Measurements from ENCODE around the gene BDKRB2.

BDKRB2 gene

GRCh38 chr14:96252999-96253539 lies 48.4 kb downstream of the BDKRB2 start:
- DNase-seq: no peak

- DNase-seq: no peak
Measured at GRCh38 chr14:96254687-96255086, 50.0 kb downstream of the BDKRB2 start.

DNA sequence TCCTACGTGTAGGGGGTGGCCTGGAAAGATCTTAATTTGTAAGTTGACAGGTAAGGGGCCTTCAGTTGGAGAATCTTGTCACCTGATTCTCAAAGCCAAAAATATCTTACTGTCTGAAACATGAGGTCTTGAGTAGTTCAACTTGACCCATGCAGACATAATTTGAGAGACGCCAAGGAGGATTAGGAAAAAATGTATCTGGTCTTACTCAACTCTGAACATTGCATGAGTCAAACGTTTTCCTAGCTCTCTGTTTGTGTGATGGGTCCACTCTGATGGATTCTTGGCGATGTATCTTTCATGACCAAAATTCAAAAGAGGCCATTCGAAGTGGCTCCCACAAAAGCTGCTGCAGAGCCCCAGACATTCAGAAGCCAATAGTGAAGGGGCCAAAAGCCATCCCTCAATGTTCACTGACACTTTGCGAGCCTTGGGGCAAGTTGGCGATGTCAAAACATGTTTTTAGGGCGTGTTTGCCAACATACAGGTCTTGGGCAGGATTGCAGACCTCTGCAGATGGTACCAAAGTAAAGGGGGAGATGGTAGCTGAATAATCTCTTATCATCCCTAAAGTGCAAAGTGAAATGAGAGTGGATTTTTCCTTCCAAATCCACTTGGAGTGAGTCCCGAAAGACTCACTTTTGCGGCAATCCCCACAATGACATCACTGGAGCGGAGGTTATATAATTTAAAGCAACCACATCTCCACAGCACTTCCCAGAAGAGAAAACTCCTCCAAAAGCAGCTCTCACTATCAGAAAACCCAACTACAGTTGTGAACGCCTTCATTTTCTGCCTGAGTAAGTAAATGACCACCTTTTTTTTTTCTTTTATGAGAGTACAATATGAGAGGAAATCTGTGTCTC lies 51.1 kb downstream of the BDKRB2 start, which contains the start of gene BDKRB1:
Gene BDKRB1, plus strand, starts transcription at position 710 of the 866 bp plus-strand sequence. CDS start 7,473 bp downstream, outside the sequence.
- DNase-seq: no peak

DNA sequence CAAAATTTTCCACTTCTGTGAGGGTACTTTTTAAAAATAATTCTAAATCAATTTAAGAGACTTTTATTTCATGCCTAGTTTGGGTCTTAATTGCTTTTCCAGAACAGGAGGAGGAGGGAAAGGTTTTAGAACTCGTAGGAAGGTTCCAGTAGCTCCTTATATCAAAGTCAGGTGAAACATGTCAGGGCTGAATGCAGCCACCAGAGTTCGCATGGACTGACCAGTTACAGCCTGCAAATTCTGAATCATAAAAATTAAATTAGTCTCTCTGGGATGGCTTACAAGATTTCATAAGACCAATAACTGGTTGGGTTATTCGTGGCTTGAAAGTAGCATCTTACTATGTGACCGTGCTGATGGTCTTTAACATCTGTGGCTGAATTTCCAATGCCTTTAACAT lies 51.8 kb downstream of the BDKRB2 start:
- DNase-seq: no peak

GRCh38 chr14:96257056-96257455 lies 52.4 kb downstream of the BDKRB2 start:
- DNase-seq: no peak

DNA sequence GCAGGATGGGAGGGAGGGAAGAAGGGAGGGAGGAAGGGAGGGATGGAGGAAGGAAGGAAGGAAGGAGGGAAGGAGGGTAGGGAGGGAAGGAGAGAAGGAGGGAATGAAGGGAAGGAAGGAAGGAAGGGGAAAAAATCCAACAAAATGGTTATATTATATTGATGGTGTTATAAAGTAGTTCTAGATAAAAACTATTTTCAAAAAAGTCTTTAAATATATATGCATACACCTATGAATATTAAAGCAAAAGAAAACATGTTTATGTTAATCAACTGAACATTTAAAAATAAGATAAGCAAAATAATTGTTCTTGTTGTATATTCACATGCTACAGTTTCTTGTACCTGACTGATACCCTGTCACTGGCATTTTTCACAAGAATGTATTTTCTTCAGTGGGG lies 53.3 kb downstream of the BDKRB2 start:
- DNase-seq: no peak

DNA sequence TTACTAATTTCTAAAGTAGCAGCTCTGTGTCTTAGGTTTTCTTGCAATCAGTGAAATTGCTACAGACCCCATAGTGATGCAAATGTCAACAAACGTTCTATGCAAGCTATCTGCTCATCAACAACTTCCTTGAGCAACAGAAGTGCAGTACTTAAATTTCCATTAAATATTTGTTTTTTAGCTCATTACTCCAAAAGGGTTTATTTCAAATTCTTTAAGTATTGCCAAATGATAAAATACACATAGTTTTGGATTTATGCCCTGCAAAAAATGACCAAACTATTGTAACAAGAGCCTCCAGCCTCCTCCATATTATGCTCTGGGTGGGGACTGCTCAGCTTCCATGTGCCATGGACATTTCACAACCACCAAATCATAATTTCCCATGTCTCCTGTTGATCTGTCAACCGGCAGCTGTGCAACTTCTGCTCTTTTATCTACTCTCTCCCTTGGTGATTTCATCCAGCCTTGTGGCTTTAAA lies 55.7 kb downstream of the BDKRB2 start:
- no peak for DNase-seq

DNA sequence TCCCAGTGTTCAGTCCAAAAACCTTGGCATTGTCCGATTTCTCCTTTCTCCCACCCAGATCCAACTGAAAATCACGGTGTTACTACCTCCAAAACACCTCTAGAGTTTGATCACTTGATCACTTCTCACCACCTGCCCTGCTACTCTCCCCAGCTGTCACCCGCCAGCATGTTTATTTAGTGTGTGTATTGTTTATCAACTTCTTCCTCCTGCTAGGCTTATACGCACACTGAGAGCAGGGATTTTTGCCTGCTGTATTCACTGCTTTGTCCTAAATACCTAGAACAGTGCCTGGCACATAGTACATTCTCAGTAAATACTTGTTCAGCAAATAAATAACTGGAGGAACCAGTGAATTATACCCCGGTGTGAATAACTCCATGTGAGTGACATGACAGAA lies 56.4 kb downstream of the BDKRB2 start:
- DNase-seq: no peak

GRCh38 chr14:96261772-96262655 lies 57.4 kb downstream of the BDKRB2 start:
- no peak for DNase-seq

GRCh38 chr14:96263347-96264199 lies 58.9 kb downstream of the BDKRB2 start:
- no peak for DNase-seq

- no peak for DNase-seq
Measured at GRCh38 chr14:96264200-96264553, 59.5 kb downstream of the BDKRB2 start.

DNA sequence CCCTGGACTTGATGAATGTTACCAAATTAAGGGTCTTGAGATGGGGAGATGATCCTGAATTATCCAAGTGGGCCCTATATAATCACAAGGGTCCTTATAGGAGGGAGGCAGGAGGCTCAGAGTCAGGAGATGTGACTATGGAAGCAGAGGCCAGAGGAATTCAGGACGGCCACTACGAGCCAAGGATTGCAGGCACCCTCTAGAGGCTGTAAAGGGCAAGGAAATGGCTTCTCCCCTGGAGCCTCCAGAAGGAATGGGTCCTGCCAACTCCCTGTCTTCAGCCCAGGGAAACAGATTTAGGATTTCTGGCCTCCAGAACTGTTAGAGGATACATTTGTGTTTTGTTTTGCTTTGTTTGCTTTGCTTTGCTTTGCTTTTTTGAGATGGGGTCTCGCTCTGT lies 60.2 kb downstream of the BDKRB2 start:
- DNase-seq: no peak

DNA sequence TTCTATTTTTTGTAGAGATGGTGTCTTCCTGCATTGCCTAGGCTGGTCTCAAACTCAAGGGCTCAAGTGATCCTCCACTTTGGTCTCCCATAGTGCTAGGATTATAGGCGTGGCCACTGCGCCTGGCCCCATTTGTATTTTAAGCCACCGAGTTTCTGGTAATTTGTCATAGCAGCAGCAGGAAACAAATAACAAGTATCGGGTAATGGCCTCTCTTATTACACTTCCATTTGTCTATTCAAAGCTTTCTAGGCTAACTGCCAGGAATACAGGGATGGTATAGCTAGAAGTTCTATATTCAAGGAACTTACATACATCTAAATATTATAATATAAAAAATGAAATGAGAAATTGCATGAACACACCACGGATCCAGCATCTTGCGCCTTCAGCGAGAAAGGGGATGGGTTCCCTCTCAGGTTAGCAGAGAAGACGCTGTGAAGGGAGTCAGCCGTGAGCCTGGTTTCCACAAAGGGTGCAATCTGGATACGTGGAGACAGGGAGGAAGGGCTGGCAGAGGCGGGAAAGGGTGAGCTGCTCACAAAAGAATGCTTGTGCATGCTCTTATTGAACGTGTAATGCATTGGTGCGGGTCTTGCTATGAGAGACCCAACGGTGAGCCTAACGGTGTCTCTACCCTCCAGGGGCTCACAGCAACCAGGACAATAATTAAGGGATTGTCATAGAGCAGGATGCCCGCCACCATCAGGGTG lies 60.9 kb downstream of the BDKRB2 start:
- no peak for DNase-seq

DNA sequence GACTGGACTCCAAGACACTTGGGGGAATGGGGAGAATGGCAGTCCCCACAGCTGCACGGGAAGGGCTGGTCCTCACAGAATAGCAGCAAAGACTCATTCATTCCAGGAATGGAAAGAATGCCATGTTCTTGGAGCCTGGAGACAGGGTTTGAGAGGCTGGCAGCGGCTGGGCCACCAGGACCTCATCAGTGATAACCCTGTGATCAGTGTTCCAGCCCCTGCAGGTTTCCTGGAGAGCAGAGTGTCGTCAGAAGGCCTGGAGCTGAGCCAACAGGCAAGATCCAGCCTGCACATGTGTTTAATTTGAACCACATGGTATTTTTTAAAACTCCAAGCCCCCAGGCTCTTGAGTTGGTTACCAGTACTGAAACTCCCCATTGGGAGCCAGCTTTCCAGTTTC lies 62.7 kb downstream of the BDKRB2 start:
- no peak for DNase-seq

DNA sequence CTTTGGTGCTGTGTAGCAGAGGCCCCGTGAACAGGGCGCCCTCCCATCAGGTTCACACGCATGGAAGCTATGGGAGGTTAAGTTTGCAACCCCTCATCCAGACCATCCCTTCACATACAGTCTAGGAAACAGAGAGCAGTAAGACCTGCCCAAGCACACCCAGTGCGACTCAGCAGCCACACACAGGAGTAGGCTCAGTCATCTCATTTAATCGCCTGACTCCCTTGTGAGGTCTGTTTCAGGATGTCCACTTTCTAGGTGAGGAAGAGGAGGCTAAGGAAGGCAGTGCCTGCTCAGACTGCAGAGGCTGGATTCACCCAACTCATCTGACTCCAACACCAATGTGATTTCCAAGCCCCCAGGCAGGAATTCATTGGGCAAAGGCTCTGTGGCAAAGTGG lies 63.3 kb downstream of the BDKRB2 start:
- DNase-seq: no peak

DNA sequence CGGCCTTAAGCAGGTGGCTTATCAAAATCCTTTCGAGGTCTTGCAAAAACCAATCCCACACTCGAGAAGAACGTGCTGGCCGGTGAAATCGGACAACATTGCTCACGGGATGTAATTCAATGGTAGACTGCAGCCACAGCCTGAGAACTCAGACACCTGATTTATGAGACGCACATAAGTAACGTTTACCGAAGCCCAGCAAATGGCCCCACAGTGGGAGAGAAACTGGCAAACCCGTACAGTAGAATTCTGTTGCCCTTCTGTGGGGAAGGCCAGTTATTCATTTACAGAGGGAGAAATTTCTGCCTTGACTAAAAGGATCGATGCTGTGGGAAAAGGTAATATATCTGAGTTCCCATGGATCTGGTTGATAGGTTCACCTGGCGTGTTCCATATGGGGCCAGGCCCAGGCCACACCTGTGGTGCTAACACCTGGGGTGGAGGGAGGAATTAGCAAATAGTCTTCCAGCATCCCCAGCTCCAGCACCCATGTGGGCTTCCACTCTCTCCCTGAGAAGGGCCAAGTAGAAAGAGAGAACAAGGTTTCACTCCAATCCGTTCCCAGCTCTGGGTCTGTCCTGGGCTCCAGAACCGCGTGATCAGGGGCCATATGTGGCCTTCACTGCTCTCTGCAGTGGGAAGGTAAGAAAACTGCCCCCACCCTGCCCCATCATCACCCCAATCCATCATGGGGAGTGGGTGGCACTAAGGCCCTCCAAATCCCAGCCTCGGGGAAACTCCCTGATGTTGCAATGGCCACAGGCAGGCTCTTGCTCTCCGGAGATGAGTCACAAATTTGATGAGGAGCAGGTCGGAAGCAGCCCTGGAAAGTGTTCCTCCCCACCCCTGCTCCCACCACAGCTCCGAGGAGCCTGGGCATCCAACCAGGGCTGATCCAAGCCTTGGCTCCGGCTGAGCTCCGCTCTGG lies 64.1 kb downstream of the BDKRB2 start:
- DNase-seq: peak; percentile 28

DNA sequence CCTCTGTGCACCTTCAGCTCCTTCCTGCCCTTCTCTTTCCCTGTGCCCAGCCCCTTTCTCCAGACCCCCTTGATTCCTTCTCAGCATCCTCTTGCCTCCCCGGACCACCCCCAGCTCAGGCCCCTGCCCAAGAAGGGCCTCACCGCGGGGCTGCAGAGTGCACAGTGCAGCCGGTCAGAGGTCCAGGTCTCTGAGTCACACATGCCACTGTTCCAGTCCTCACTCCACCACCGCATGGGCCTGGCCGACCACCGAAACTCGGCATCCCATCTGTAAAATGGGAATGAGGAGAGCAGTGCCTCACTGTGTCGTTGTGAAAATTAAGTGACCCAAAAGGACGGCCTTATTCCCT lies 64.7 kb downstream of the BDKRB2 start:
- no peak for DNase-seq

DNA sequence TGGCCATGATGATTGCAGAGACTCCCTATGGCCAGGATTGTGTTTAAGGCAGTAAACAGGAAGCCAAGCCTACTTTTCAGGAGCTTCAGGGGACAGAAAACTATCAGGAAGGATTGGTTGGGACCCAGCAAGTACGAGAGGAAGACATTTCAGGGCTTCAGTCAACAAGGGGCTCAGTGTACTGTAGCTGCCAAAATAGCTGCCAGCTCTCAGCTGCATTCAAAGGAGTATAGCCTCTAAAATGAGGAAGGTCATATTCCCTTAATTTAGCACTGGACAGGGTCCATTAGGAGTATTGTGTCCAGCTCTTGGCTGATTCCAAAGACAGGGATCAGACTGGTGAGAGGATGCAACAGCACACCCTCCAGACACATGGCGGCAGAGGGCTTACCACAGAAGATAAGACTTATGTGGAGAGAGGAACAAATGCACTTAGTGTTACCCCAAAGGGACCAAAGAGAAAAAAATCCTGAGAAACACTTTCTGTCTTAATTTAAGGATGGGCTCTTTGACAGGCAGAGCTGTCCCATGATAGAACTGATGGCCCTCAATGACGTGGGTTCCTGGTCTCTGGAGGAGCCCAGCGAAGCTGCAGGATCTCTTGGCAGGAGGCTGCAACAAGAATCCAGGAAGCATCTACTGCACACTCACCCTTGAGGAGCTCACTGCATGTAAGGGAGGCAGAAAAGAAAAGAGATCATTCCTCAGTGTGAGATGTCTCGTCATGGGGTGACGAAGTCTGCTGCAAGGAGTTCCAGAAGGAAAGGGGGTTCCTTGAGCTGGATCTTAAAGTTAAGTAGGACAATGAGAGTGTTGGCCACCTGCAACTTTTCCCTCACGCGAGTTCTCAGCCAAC lies 66.2 kb downstream of the BDKRB2 start:
- no peak for DNase-seq

GRCh38 chr14:96271421-96271762 lies 66.8 kb downstream of the BDKRB2 start:
- DNase-seq: no peak
